Measurements from ENCODE around the gene DIPK1C. TPM values are rescaled to one million over a fixed set of nuclear protein-coding genes. Genes with fewer than 3 reads are reported as not detected.

The DIPK1C gene
- total RNA-seq, 1 experiment from 2014 or later: not detected

DNA sequence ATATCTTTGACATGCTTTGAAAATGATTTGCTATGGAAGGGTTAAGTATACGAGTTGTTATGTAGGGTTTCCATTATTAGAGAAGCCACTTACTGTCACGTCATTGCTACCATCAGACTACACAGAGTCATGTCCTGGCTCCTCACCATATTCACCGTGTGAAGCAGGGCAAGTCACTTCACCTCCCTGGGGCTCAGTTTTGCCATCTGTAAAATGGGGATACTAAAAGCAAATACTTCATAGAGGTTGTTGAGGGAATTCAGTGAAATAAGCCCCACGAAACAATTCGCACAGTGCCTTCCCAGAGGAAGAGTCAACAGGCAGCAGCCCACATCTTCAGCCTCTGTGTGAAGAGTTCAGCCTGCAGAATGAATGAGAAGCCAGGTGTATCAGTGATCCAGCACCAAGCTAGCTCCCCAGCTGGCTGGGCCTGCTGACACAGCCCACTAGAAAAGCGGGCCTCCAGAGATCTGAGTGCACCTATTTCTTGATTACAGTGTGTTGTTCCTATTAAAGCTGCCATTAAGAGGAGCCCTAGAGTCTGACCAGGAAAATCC is 3.4 kb downstream of the DIPK1C start:
- H3F3A ChIP-seq (ENCODE audit: insufficient read depth, low read depth): no peaks in the 10 kb centered on the region
- H3K4me3 ChIP-seq: no peak overlapping the region
- DNase-seq: no peak
- H2AFZ ChIP-seq: no peak overlapping the region
- no TSS peak for BruUV-seq (replicated peaks)
- no peaks in the 10 kb centered on the region for H3K79me2 ChIP-seq (ENCODE audit: low read depth)
- ChIA-PET CTCF (no interaction called here), POLR2A (ENCODE audit: unreplicated experiment) (no interaction called here)
- H3K4me1 ChIP-seq (replicated peaks; ENCODE audit: insufficient read depth): no peaks in the 10 kb centered on the region
- H3K27me3 ChIP-seq (ENCODE audit: insufficient read depth, low read depth): peaks cover 80% of the 10 kb centered on the region
- H3K4me2 ChIP-seq: no peak overlapping the region
- no peaks in the 10 kb centered on the region for H3K9me2 ChIP-seq (ENCODE audit: insufficient read depth)
- intact Hi-C loops (cut with micrococcal nuclease; ENCODE audit: unreplicated experiment): no loop called here
- H3K9me3 ChIP-seq (ENCODE audit: insufficient read depth, low read depth): no peaks in the 10 kb centered on the region
- H4K20me1 ChIP-seq (ENCODE audit: insufficient read depth): no peaks in the 10 kb centered on the region; the same call in 1 of the 2 replicates
- H3K36me3 ChIP-seq (ENCODE audit: low read depth): no peaks in the 10 kb centered on the region
- TF ChIP-seq, protein P1, sequence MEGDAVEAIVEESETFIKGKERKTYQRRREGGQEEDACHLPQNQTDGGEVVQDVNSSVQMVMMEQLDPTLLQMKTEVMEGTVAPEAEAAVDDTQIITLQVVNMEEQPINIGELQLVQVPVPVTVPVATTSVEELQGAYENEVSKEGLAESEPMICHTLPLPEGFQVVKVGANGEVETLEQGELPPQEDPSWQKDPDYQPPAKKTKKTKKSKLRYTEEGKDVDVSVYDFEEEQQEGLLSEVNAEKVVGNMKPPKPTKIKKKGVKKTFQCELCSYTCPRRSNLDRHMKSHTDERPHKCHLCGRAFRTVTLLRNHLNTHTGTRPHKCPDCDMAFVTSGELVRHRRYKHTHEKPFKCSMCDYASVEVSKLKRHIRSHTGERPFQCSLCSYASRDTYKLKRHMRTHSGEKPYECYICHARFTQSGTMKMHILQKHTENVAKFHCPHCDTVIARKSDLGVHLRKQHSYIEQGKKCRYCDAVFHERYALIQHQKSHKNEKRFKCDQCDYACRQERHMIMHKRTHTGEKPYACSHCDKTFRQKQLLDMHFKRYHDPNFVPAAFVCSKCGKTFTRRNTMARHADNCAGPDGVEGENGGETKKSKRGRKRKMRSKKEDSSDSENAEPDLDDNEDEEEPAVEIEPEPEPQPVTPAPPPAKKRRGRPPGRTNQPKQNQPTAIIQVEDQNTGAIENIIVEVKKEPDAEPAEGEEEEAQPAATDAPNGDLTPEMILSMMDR (conservative IDR thresholded peaks at IDR 0.05): no peak
- TF ChIP-seq EZH2 (IDR thresholded peaks at IDR 0.05; ENCODE audit: low read depth): no peak
- no peak overlapping the region for H3K27ac ChIP-seq

DNA sequence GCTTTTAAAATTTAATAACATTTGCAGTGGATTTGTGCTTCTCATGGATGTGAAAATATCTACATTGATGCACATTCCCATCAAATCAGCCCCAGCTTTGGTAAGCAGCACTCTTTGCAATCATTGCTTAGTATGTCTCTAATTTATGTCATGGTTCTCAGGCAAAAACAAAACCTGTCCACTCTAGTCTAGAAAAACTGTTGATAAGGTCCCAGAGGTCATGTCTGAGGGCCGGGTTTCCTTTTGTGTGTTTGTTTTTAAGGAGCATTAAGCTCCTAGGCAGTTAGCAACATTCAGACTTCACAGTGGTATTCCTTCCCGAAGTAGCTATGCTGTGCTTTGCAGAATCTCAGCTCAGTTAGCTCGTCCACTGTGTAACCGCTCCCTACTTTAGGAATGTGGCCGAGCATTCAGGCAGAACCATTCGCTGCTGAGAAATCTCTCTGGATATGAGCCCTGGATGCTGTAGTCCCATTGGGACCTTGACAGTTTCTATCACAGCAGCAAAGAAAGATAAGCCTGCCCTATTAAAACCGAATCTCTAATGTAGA is 4.0 kb downstream of the DIPK1C start:
- CTCF ChIA-PET: no interaction called here
- Histone ChIP-seq H3K4me1 (replicated peaks; ENCODE audit: insufficient read depth) (no peaks in the 10 kb centered on the region), H3K27me3 (ENCODE audit: insufficient read depth, low read depth) (peaks cover 80% of the 10 kb centered on the region), H3F3A (ENCODE audit: insufficient read depth, low read depth) (no peaks in the 10 kb centered on the region), H3K4me3 (no peak overlapping the region), H3K36me3 (ENCODE audit: low read depth) (no peaks in the 10 kb centered on the region), H3K9me2 (ENCODE audit: insufficient read depth) (no peaks in the 10 kb centered on the region), H4K20me1 (ENCODE audit: insufficient read depth) (no peaks in the 10 kb centered on the region; the same call in 1 of the 2 replicates), H3K27ac (no peak overlapping the region), H2AFZ (no peak overlapping the region), H3K79me2 (ENCODE audit: low read depth) (no peaks in the 10 kb centered on the region), H3K9me3 (ENCODE audit: insufficient read depth, low read depth) (no peaks in the 10 kb centered on the region), H3K4me2 (no peak overlapping the region)
- POLR2A ChIA-PET (ENCODE audit: unreplicated experiment): no interaction called here
- TF ChIP-seq EZH2 (IDR thresholded peaks at IDR 0.05; ENCODE audit: low read depth): no peak
- TF ChIP-seq, protein P1 (conservative IDR thresholded peaks at IDR 0.05): no peak
- BruUV-seq (replicated peaks): no TSS peak
- intact Hi-C loops (cut with micrococcal nuclease; ENCODE audit: unreplicated experiment): no loop called here
- DNase-seq: no peak

DNA sequence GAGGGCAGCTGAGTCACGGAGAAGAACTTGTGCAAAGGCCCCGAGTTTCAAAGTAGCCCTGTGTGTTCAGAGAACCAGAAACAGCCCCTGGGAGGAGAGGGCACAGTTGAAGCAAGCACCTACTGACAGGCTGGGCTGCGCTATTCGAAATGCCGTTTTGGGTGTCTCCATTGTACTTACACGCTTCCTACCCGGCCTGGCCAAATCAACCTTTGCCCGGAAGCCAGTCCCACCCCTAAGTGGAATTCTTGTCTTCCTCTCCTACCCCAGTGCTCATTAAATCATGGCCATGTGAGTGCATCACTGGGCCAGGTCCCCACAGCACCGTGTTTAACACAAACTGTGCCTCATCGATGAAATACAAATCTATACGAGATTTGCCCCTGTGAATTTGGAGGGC is 6.0 kb downstream of the DIPK1C start:
- H3K4me3 ChIP-seq: no peak overlapping the region
- ChIA-PET CTCF (interaction anchor here (0.5 kb wide), 1 partner anchor 30 kb away, joined by 4 read pairs; no protein-coding TSS in a partner anchor), POLR2A (ENCODE audit: unreplicated experiment) (no interaction called here)
- H3K4me2 ChIP-seq: no peak overlapping the region
- intact Hi-C loops (cut with micrococcal nuclease; ENCODE audit: unreplicated experiment): no loop called here
- H3K27me3 ChIP-seq (ENCODE audit: insufficient read depth, low read depth): peaks cover 93% of the 10 kb centered on the region
- H2AFZ ChIP-seq: no peak overlapping the region
- no peaks in the 10 kb centered on the region for H3K79me2 ChIP-seq (ENCODE audit: low read depth)
- TF ChIP-seq EZH2 (IDR thresholded peaks at IDR 0.05; ENCODE audit: low read depth): no peak
- TF ChIP-seq, protein P1 (conservative IDR thresholded peaks at IDR 0.05): no peak
- no peak for DNase-seq
- no TSS peak for BruUV-seq (replicated peaks)
- no peaks in the 10 kb centered on the region for H3K36me3 ChIP-seq (ENCODE audit: low read depth)
- no peaks in the 10 kb centered on the region for H3K9me2 ChIP-seq (ENCODE audit: insufficient read depth)
- H3K4me1 ChIP-seq (replicated peaks; ENCODE audit: insufficient read depth): no peaks in the 10 kb centered on the region
- H3F3A ChIP-seq (ENCODE audit: insufficient read depth, low read depth): no peaks in the 10 kb centered on the region
- H3K27ac ChIP-seq: no peak overlapping the region
- no peaks in the 10 kb centered on the region for H3K9me3 ChIP-seq (ENCODE audit: insufficient read depth, low read depth)
- no peaks in the 10 kb centered on the region; the same call in 1 of the 2 replicates for H4K20me1 ChIP-seq (ENCODE audit: insufficient read depth)
